Activated T-helper 2 cell treated with anti-CD3 and anti-CD28 coated beads, Interferon-gamma antibody, Interleukin-2, Interleukin-4, amounts not matched to agents 10 μg/mL and 5 μg/mL and 100 μg/mL, durations not matched to agents 14 hours and 24 hours and 36 hours (primary cell): Measurements from ENCODE around the gene TRPM2. TPM values are rescaled to one million over a fixed set of nuclear protein-coding genes. Genes with fewer than 3 reads are reported as not detected.
"Not testable (repeated sequence)": the region's sequence is repeated elsewhere in the genome, so short reads cannot be mapped to it uniquely, and the experiment has no call there.

Experiments
- DNase-seq: peaks from one replicate; pipeline ENCODE4 v3.0.0; 2021; ENCODE audit warnings: low spot score
- H3K27ac Mint-ChIP-seq: one replicate; pipeline ENCODE4 v1.8.0; 2021; ENCODE audit warnings: mixed read lengths
- H3K27me3 Mint-ChIP-seq: one replicate; pipeline ENCODE4 v1.8.0; 2021; ENCODE audit warnings: low read depth, mixed read lengths
- H3K36me3 Mint-ChIP-seq: one replicate; pipeline ENCODE4 v1.8.0; 2021; ENCODE audit warnings: low read depth, mixed read lengths
- H3K4me1 Mint-ChIP-seq: one replicate; pipeline ENCODE4 v1.8.0; 2021; ENCODE audit warnings: low read depth, mixed read lengths
- H3K4me3 Mint-ChIP-seq: one replicate; pipeline ENCODE4 v1.8.0; 2021; ENCODE audit warnings: low read depth, mild to moderate bottlenecking, moderate library complexity, mixed read lengths
- H3K9me3 Mint-ChIP-seq: one replicate; pipeline ENCODE4 v1.8.0; 2021; ENCODE audit warnings: mixed read lengths
- intact Hi-C: fragments of 100-400 bp; cut with micrococcal nuclease; formaldehyde crosslinking; loops from one replicate; pipeline ENCODE4 v1.15.1; 2023
- total RNA-seq: library from RNA; stranded (reverse); gene quantifications from 2 replicates; pipeline ENCODE4 v1.2.3, GENCODE V29; 2022

Gene TRPM2
- total RNA-seq, 1 donor from 2014 or later = 7.3 TPM

DNA sequence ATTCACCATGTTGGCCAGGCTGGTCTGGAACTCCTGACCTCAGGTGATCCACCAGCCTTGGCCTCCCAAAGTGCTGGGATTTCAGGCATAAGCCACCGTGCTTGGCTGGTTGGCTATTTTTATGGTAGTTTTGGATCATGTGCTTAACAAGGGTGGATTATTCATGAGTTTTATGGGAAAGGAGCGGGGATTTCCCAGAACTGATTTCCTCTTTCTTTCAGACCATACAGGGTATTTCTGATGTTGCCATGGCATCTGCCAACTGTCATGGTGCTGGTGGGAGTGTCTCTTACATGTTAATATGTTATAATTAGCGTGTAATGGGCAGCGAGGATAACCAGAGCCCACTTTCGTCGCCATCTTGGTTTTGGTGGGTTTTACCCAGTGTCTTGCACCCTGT lies 3.2 kb downstream of the TRPM2 start:
- intact Hi-C loops = no loop called here
- peaks cover 19% of the 10 kb centered on the region for H3K36me3 Mint-ChIP-seq
- H3K27me3 Mint-ChIP-seq = peaks cover 2% of the 10 kb centered on the region
- H3K27ac Mint-ChIP-seq = peak overlapping the region; percentile 5
- H3K4me3 Mint-ChIP-seq = no peak overlapping the region
- H3K9me3 Mint-ChIP-seq = no peaks in the 10 kb centered on the region
- peaks cover 38% of the 10 kb centered on the region for H3K4me1 Mint-ChIP-seq
- no peak for DNase-seq

DNA sequence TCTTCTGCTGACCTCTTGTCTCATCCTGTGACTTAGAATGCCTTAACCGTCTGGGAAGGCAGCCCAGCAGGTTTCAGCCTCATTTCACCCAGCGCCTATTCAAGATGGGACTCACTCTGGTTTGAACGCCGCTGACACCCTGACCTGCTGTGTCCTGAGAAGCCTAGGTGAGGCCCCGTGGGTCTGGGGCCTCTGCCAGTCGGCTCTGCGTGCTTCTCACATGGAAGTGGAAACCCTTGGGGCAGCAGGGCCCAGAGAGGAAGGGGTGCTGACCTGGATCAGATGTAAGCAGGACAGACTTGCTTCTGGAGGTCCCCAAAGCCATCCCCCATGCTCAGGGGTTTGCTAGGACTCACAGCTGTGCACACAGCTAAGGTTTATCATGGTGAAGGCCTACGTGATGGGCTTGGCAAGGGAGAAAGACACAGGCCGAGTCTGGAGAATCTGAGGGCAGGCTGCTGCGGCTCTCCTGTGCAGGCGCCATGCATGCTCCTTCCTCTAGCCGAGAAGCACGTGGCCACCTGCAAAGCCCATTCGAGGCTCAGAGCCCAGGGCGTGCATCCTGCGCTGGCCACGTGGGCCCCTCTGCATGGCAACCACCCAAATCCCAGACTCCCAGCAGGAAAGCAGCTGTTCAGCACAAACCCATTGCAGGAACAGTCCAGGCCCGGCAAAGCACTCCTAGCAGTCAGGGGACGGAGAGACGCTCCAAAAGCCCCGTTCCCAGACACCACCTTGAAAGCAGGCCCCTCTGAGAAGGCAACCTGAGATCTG lies 3.8 kb downstream of the TRPM2 start:
- H3K4me1 Mint-ChIP-seq = peaks cover 38% of the 10 kb centered on the region
- no peak overlapping the region for H3K4me3 Mint-ChIP-seq
- H3K27ac Mint-ChIP-seq = no peak overlapping the region
- intact Hi-C loops = no loop called here
- no peak for DNase-seq
- peaks cover 19% of the 10 kb centered on the region for H3K36me3 Mint-ChIP-seq
- peaks cover 2% of the 10 kb centered on the region for H3K27me3 Mint-ChIP-seq
- H3K9me3 Mint-ChIP-seq = no peaks in the 10 kb centered on the region

DNA sequence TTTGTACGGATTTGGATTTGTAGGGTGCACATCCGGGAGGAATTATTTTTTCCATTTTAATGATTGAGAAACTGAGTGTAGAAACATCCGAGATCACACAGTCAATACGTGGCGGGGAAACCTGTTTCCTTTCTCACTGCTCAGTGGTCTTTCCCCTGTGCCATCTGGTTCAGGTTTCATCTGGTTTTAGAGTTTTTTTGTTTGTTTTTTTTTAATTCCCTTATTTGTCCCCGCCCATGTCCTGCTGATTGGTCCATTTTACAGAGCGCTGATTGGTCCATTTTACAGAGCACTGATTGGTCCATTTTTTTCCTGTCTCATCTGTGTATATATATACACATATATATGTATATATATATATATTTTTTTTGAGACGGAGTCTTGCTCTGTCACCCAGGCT lies 6.0 kb downstream of the TRPM2 start:
- Mint-ChIP-seq H3K4me3 (no peak overlapping the region), H3K36me3 (peaks cover 27% of the 10 kb centered on the region), H3K4me1 (peaks cover 18% of the 10 kb centered on the region), H3K27ac (no peak overlapping the region), H3K9me3 (peaks cover 11% of the 10 kb centered on the region), H3K27me3 (peaks cover 7% of the 10 kb centered on the region)
- no peak for DNase-seq
- intact Hi-C loops = no loop called here

DNA sequence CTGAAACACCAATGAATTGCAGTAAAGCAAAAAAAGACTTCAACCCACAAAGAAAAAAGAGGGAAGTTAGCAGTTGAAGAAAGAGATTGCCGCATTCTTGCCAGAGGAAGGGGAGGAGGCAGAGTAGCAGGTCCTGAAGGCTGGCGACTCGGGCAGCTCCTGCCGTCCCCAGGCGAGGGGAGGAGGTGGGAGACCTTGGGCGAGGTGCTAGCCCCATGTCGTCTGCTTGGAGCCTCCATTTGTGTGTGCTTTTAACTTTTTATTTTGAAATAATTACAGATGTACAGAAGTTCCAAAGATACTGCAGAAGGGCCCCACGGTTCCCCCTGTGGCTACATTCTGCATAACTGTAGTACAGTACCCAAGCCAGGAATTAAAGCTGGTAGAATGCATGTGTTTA lies 6.7 kb downstream of the TRPM2 start:
- intact Hi-C loops = no loop called here
- no peak overlapping the region for H3K4me3 Mint-ChIP-seq
- H3K4me1 Mint-ChIP-seq = peaks cover 12% of the 10 kb centered on the region
- peaks cover 7% of the 10 kb centered on the region for H3K27me3 Mint-ChIP-seq
- peaks cover 21% of the 10 kb centered on the region for H3K36me3 Mint-ChIP-seq
- no peak overlapping the region for H3K27ac Mint-ChIP-seq
- H3K9me3 Mint-ChIP-seq = peaks cover 11% of the 10 kb centered on the region
- DNase-seq = no peak

DNA sequence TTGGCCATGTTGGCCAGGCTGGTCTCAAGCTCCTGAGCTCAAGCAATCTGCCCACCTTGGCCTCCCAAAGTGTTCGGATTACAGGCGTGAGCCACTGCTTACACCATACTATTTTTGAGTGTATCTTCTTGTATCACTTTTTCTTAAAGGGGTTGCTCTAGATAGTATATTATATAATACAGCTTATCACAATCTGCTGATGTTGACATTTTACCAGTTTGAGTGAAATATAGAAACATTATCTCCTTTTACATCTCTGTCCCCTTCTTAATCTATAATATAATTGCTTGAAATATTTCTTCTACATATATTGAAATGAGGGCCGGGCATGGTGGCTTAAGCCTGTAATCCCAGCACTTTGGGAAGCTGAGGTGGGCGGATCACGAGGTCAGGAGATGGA lies 8.5 kb downstream of the TRPM2 start:
- DNase-seq, intact Hi-C loops, H3K27me3 Mint-ChIP-seq, H3K4me1 Mint-ChIP-seq, H3K4me3 Mint-ChIP-seq, H3K27ac Mint-ChIP-seq: not testable (repeated sequence)
- H3K9me3 Mint-ChIP-seq = peaks cover 11% of the 10 kb centered on the region
- H3K36me3 Mint-ChIP-seq = peaks cover 13% of the 10 kb centered on the region

DNA sequence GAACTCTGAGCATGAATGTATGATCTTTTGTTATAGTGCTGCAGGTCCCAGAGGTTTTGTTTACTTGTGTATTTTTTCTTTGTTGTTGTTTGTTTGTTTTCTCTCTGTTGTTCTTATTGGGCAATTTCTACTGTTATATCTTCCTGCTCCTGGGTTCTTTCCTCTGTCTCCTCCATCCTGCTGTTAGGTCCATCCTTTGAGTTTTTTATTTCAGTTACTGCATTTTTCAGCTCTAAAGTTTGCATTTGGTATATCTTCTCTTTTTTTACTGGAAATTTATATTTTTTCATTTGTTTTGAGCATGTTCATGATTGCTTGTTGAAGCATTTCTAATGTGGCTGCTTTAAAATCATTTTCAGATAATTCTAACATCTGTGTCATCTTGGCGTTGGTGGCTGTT lies 9.9 kb downstream of the TRPM2 start:
- no peak overlapping the region for H3K4me3 Mint-ChIP-seq
- peaks cover 11% of the 10 kb centered on the region for H3K9me3 Mint-ChIP-seq
- H3K27ac Mint-ChIP-seq = no peak overlapping the region
- DNase-seq = no peak
- intact Hi-C loops = no loop called here
- H3K27me3 Mint-ChIP-seq = peaks cover 7% of the 10 kb centered on the region
- peaks cover 13% of the 10 kb centered on the region for H3K36me3 Mint-ChIP-seq
- H3K4me1 Mint-ChIP-seq = peaks cover 2% of the 10 kb centered on the region

DNA sequence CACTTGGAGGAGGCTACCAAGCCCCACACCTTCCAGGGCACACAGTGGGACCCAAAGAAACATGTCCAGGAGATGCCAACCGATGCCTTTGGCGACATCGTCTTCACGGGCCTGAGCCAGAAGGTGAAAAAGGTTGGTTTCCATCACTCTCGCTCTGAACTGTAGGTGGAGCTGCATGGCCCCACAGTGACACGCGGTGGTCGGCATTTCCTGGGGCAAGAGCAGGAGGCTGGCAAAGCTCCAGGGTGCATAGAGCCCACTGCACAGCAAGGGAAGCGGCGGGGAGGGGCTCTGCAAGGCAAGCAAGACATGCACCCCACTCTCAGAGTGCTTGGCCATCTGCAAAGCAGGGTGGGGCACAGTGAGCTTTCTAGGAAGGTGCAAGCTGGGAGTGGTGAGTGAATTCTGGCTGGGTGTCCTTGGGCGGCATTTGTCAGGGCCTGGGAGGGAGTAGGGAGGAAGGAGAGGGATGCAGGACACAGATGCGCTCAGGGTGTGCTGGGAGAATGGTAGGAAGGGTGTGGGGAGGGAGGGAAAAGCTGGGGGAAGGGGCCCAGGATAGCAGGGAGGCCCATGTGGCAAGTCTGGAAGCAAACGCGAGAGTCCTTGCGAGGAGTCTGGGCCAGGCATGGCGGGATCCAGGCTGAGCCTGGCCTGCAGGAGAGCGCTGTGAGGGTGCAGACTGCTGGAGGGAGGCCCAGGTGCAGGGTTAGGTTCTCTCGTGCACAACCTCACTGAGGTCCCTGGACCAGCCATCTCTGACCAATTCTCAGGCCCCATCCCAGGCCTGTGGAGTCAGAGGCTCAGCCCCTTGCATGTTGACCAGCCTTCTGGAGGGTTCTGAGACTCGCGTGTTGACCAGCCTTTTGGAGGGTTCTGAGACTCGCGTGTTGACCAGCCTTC lies 11.0 kb downstream of the TRPM2 start:
- intact Hi-C loops = no loop called here
- H3K9me3 Mint-ChIP-seq = peaks cover 11% of the 10 kb centered on the region
- H3K4me3 Mint-ChIP-seq = no peak overlapping the region
- no peak for DNase-seq
- peaks cover 2% of the 10 kb centered on the region for H3K4me1 Mint-ChIP-seq
- no peak overlapping the region for H3K27ac Mint-ChIP-seq
- peaks cover 9% of the 10 kb centered on the region for H3K36me3 Mint-ChIP-seq
- H3K27me3 Mint-ChIP-seq = peaks cover 7% of the 10 kb centered on the region

DNA sequence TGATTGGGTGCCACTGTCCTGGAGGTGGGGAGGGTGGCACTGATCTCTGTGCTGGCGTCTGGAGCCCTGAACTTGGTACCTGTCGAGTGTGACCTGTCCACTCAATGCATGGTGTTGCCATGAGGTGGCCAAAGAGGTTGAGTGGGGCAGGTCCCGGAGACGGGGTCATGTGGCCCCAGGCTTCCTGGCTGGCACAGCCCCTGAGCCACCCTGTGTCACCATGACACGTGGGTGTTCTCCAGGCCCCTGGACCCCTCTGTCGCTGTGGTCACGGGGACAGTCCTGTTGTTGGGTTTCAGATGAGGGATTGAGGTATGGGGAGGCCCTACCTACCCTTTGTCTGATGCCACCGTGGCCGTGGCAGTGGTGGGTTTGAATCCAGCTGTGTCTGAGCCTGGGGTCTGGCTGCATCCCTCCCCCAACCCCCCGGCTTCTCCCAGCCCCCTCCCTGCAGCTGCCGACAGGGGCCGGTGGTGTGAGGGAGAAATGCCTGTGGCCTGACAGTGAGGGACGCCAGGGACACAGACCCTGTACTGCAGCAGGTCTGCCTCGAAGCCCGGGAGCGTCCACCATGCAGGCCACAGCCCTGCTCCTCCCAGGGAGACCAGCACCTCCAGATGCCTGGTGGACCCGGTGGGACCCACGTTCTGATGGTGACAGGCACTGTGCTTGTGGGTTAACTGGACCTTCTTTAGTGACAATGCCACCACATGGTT lies 12.0 kb downstream of the TRPM2 start:
- peaks cover 11% of the 10 kb centered on the region for H3K9me3 Mint-ChIP-seq
- H3K4me1 Mint-ChIP-seq = no peaks in the 10 kb centered on the region
- DNase-seq = no peak
- H3K27ac Mint-ChIP-seq = no peak overlapping the region
- peaks cover 7% of the 10 kb centered on the region for H3K27me3 Mint-ChIP-seq
- H3K4me3 Mint-ChIP-seq = no peak overlapping the region
- intact Hi-C loops = no loop called here
- peaks cover 9% of the 10 kb centered on the region for H3K36me3 Mint-ChIP-seq

DNA sequence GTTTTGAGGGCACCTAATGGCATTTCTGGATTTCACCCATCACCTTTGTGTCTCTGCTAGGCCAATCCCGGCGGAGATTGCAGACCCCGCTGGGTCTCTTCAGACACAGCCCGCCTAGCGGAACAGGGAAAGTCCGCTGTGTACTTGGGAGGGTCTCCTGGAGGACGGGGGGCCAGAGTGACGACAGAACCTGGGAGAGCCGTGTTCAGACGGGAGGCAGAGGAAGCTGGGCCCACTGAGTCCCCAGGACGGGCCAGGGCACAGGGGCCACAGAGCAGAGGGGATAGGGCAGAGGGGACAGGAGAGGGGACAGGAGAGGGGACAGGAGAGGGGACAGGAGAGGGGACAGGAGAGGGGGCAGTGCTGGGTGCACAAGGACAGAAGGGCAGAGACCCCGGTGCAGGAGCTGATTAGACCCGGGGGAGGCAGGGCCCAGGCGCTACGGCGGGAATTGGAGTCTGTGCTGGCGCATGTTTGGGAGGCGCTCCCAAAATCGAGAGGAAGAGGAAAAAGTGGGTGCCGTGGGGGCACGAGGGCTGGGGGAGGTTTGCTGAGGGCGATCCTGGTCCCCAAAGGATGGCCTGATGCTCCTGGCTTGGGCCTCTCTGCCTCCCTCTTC lies 12.7 kb downstream of the TRPM2 start:
- H3K27me3 Mint-ChIP-seq = peaks cover 5% of the 10 kb centered on the region
- H3K36me3 Mint-ChIP-seq = peaks cover 9% of the 10 kb centered on the region
- H3K9me3 Mint-ChIP-seq = peaks cover 11% of the 10 kb centered on the region
- no peaks in the 10 kb centered on the region for H3K4me1 Mint-ChIP-seq
- no peak overlapping the region for H3K4me3 Mint-ChIP-seq
- DNase-seq = no peak
- no peak overlapping the region for H3K27ac Mint-ChIP-seq
- intact Hi-C loops = no loop called here

DNA sequence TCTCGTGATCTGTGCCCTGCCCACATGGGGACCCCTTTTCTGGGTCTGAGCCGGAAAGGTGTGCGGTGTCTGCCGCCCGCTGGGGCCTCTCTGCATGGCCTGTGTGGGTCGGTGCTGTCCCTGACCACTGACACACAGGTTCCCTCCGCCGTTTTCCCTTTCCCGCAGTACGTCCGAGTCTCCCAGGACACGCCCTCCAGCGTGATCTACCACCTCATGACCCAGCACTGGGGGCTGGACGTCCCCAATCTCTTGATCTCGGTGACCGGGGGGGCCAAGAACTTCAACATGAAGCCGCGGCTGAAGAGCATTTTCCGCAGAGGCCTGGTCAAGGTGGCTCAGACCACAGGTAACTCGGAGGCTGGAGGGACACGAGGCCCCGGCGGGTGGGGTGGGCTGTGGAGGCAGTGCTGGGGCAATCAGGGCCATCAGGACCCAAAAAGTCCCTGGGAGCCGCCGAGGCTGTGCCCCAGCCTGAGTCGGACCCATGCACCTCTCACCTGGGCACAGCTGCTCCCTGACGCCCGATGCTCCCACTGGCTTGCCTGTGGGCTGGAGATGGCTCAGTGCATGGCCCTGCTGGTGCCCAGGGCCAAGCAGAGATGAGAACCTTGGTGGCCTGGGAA lies 13.3 kb downstream of the TRPM2 start:
- Mint-ChIP-seq H3K27me3 (peaks cover 5% of the 10 kb centered on the region), H3K9me3 (peaks cover 11% of the 10 kb centered on the region), H3K4me3 (no peak overlapping the region), H3K4me1 (no peaks in the 10 kb centered on the region), H3K27ac (no peak overlapping the region), H3K36me3 (peaks cover 13% of the 10 kb centered on the region)
- DNase-seq = no peak
- intact Hi-C loops = no loop called here

DNA sequence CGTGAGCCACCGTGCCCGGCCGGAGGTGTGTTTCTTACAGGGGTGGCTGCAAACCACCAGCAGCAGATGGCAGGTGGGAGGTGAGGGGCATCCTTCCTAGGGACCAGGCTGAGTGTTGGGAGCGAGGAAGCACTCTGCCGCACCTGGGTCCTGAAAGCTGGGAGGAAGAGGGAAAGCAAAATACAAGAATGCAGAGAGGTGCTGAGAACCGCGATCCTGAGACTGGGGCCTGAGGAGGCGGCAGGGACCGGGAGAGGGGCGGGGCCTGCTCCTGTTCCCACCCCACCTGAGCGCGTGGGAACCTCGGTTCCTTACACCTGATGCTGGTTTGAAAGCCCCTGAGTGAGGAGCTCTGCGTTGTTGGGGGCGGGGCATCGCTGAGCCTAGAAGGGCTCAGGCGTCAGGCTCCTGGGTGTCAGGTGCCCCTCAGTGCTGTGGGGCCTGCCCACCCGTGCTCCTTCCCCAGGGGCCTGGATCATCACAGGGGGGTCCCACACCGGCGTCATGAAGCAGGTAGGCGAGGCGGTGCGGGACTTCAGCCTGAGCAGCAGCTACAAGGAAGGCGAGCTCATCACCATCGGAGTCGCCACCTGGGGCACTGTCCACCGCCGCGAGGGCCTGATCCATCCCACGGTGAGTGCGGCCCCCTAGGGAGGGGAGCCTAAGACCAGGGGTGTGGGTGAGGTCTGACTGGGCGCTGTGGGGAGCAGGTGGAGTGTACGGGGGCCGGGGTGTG lies 15.5 kb downstream of the TRPM2 start:
- intact Hi-C loops = no loop called here
- H3K27ac Mint-ChIP-seq = no peak overlapping the region
- no peaks in the 10 kb centered on the region for H3K9me3 Mint-ChIP-seq
- H3K36me3 Mint-ChIP-seq = peaks cover 12% of the 10 kb centered on the region
- no peak for DNase-seq
- H3K4me3 Mint-ChIP-seq = no peak overlapping the region
- no peaks in the 10 kb centered on the region for H3K27me3 Mint-ChIP-seq
- peaks cover 8% of the 10 kb centered on the region for H3K4me1 Mint-ChIP-seq
